Astrocyte of the cerebellum (primary cell): ENCODE data around the gene CCZ1B.
"Not testable (repeated sequence)": the region's sequence is repeated elsewhere in the genome, so short reads cannot be mapped to it uniquely, and the experiment has no call there.

Experiments
- DNase-seq: peaks from one replicate; pipeline ENCODE4 v3.0.0-alpha.2; 2011; ENCODE audit warnings: low read depth
- H3K4me3 ChIP-seq: 2 replicates; pipeline ENCODE4 v1.5.1; 2011; ENCODE audit warnings: mild to moderate bottlenecking, low read depth, low read length, moderate library complexity
- in situ Hi-C: cut with HindIII; loops from 2 replicates; pipeline ENCODE4 v1.10.0; 2017; ENCODE audit warnings: low sequenced_read_pairs

The CCZ1B gene

GRCh38 chr7:6800331-6800730 is 25.7 kb downstream of the CCZ1B start:
- H3K4me3 ChIP-seq, DNase-seq, in situ Hi-C loops: not testable (repeated sequence)

- in situ Hi-C loops, DNase-seq, H3K4me3 ChIP-seq: not testable (repeated sequence)
Observed at GRCh38 chr7:6799887-6800286, 26.2 kb downstream of the CCZ1B start.

GRCh38 chr7:6798047-6798446 is 28.0 kb downstream of the CCZ1B start:
- H3K4me3 ChIP-seq, in situ Hi-C loops, DNase-seq: not testable (repeated sequence)

GRCh38 chr7:6797218-6797617 is 28.9 kb downstream of the CCZ1B start:
- DNase-seq, H3K4me3 ChIP-seq, in situ Hi-C loops: not testable (repeated sequence)

GRCh38 chr7:6794276-6794675 is 31.8 kb downstream of the CCZ1B start:
- in situ Hi-C loops, H3K4me3 ChIP-seq, DNase-seq: not testable (repeated sequence)

- in situ Hi-C loops, DNase-seq, H3K4me3 ChIP-seq: not testable (repeated sequence)
Observed at GRCh38 chr7:6792113-6792872, 33.8 kb downstream of the CCZ1B start.

- in situ Hi-C loops, DNase-seq, H3K4me3 ChIP-seq: not testable (repeated sequence)
Observed at GRCh38 chr7:6789353-6789752, 36.7 kb downstream of the CCZ1B start.

- DNase-seq, H3K4me3 ChIP-seq, in situ Hi-C loops: not testable (repeated sequence)
Observed at GRCh38 chr7:6781581-6781980, 44.5 kb downstream of the CCZ1B start.

- H3K4me3 ChIP-seq, in situ Hi-C loops, DNase-seq: not testable (repeated sequence)
Observed at GRCh38 chr7:6761186-6761585, 64.9 kb downstream of the CCZ1B start.

GRCh38 chr7:6753964-6754363 is 72.1 kb downstream of the CCZ1B start, which contains the start of gene RSPH10B2:
Gene RSPH10B2, plus strand, starts transcription at chr7:6754103. Its CDS starts 3,575 bp downstream, at chr7:6757678.
- in situ Hi-C loops, H3K4me3 ChIP-seq, DNase-seq: not testable (repeated sequence)

- H3K4me3 ChIP-seq, in situ Hi-C loops, DNase-seq: not testable (repeated sequence)
Observed at GRCh38 chr7:6750173-6750572, 75.9 kb downstream of the CCZ1B start.

GRCh38 chr7:6749335-6749734 is 76.7 kb downstream of the CCZ1B start:
- in situ Hi-C loops, H3K4me3 ChIP-seq, DNase-seq: not testable (repeated sequence)
